SKM-1 treated with dmso at 0.1 percent for 144 hours (cell line): Measurements from ENCODE around the gene C19orf38.

Experiments used
- DNase-seq: peaks from one replicate; lab custom pipeline; 2025; ENCODE audit not compliant: unreplicated experiment; lab: John Stamatoyannopoulos, UW

C19orf38 gene

GRCh38 chr19:10848230-10848856, at the start of gene C19orf38:
Gene C19orf38 (plus strand): TSS chr19:10848415. CDS start chr19:10848509, 94 bp downstream.
- peak; percentile 92 for DNase-seq

GRCh38 chr19:10800488-10800887, 47.7 kb upstream of the C19orf38 start:
- no peak for DNase-seq

GRCh38 chr19:10802479-10802878, 45.7 kb upstream of the C19orf38 start:
- DNase-seq, result no peak

- DNase-seq, result no peak
Measured at GRCh38 chr19:10803252-10803651, 45.0 kb upstream of the C19orf38 start.

- peak; percentile 89 for DNase-seq
Measured at GRCh38 chr19:10805065-10805757, 43.0 kb upstream of the C19orf38 start.

GRCh38 chr19:10805758-10806247, 42.4 kb upstream of the C19orf38 start:
- no peak for DNase-seq

GRCh38 chr19:10808937-10809649, 39.1 kb upstream of the C19orf38 start:
- DNase-seq, result peak; percentile 21

- DNase-seq, result peak; percentile 62
Measured at GRCh38 chr19:10809651-10810285, 38.4 kb upstream of the C19orf38 start.

- DNase-seq, result no peak
Measured at GRCh38 chr19:10811391-10812111, 36.7 kb upstream of the C19orf38 start.

- no peak for DNase-seq
Measured at GRCh38 chr19:10812196-10812595, 36.0 kb upstream of the C19orf38 start.

GRCh38 chr19:10812902-10813404, 35.3 kb upstream of the C19orf38 start:
- DNase-seq, result peak; percentile 85

GRCh38 chr19:10815007-10815536, 33.1 kb upstream of the C19orf38 start:
- no peak for DNase-seq

- no peak for DNase-seq
Measured at GRCh38 chr19:10815969-10816644, 32.1 kb upstream of the C19orf38 start.

GRCh38 chr19:10816691-10817090, 31.5 kb upstream of the C19orf38 start:
- DNase-seq, result no peak

GRCh38 chr19:10817291-10818038, 30.8 kb upstream of the C19orf38 start:
- DNase-seq, result no peak

- DNase-seq, result no peak
Measured at GRCh38 chr19:10818301-10819123, 29.7 kb upstream of the C19orf38 start.

GRCh38 chr19:10819124-10820060, 28.8 kb upstream of the C19orf38 start:
- DNase-seq, result no peak
